Measurements from ENCODE around the gene CBR3.
A peak's percentile ranks its signal among the peaks of the same experiment; 100 is the strongest.
"Not testable (repeated sequence)": the region's sequence is repeated elsewhere in the genome, so short reads cannot be mapped to it uniquely, and the experiment has no call there.

Gene CBR3

GRCh38 chr21:36129219-36129618 is 5.7 kb upstream of the CBR3 start:
- peaks cover 45% of the 10 kb centered on the region for H3K27me3 Mint-ChIP-seq (ENCODE audit: low read depth, poor library complexity)
- H3K27ac Mint-ChIP-seq, result no peak overlapping the region
- DNase-seq, result no peak
- H3K4me3 Mint-ChIP-seq, result peak overlapping the region; percentile 70
- peaks cover 10% of the 10 kb centered on the region for H3K4me1 Mint-ChIP-seq
- TF ChIP-seq CTCF (IDR thresholded peaks at IDR 0.05), result no peak
- H3K36me3 Mint-ChIP-seq (ENCODE audit: low read depth), result no peaks in the 10 kb centered on the region
- no peaks in the 10 kb centered on the region for H3K9me3 Mint-ChIP-seq

GRCh38 chr21:36130414-36130762 is 4.5 kb upstream of the CBR3 start:
- H3K27me3 Mint-ChIP-seq (ENCODE audit: low read depth, poor library complexity), result peaks cover 57% of the 10 kb centered on the region
- H3K4me3 Mint-ChIP-seq, result peak overlapping the region; percentile 85
- not testable (repeated sequence) for DNase-seq; H3K9me3 Mint-ChIP-seq; H3K27ac Mint-ChIP-seq; H3K36me3 Mint-ChIP-seq (ENCODE audit: low read depth)
- peaks cover 15% of the 10 kb centered on the region for H3K4me1 Mint-ChIP-seq

GRCh38 chr21:36130839-36131238 is 4.0 kb upstream of the CBR3 start:
- H3K9me3 Mint-ChIP-seq; DNase-seq; H3K27ac Mint-ChIP-seq; H3K36me3 Mint-ChIP-seq (ENCODE audit: low read depth): not testable (repeated sequence)
- H3K27me3 Mint-ChIP-seq (ENCODE audit: low read depth, poor library complexity), result peaks cover 62% of the 10 kb centered on the region
- H3K4me3 Mint-ChIP-seq, result peak overlapping the region; percentile 85
- H3K4me1 Mint-ChIP-seq, result peaks cover 18% of the 10 kb centered on the region

- TF ChIP-seq CTCF (IDR thresholded peaks at IDR 0.05), result no peak
- H3K27me3 Mint-ChIP-seq (ENCODE audit: low read depth, poor library complexity), result peaks cover 75% of the 10 kb centered on the region
- H3K36me3 Mint-ChIP-seq (ENCODE audit: low read depth), result no peaks in the 10 kb centered on the region
- no peak overlapping the region for H3K4me3 Mint-ChIP-seq
- no peaks in the 10 kb centered on the region for H3K9me3 Mint-ChIP-seq
- H3K27ac Mint-ChIP-seq, result no peak overlapping the region
- H3K4me1 Mint-ChIP-seq, result peaks cover 22% of the 10 kb centered on the region
- no peak for DNase-seq
These were observed 2.2 kb upstream of the CBR3 start for GRCh38 chr21:36132696-36133095.

- peaks cover 19% of the 10 kb centered on the region for H3K4me1 Mint-ChIP-seq
- H3K36me3 Mint-ChIP-seq (ENCODE audit: low read depth), result no peaks in the 10 kb centered on the region
- peaks cover 90% of the 10 kb centered on the region for H3K27me3 Mint-ChIP-seq (ENCODE audit: low read depth, poor library complexity)
- H3K9me3 Mint-ChIP-seq, result no peaks in the 10 kb centered on the region
- H3K27ac Mint-ChIP-seq, result no peak overlapping the region
- no peak for TF ChIP-seq CTCF (IDR thresholded peaks at IDR 0.05)
- H3K4me3 Mint-ChIP-seq, result peak overlapping the region; percentile 80
- peak; percentile 52 for DNase-seq
These were observed 668 bp downstream of the CBR3 start for GRCh38 chr21:36135391-36136102.

- H3K27me3 Mint-ChIP-seq (ENCODE audit: low read depth, poor library complexity), result peaks cover 57% of the 10 kb centered on the region
- H3K4me3 Mint-ChIP-seq; H3K36me3 Mint-ChIP-seq (ENCODE audit: low read depth); H3K27ac Mint-ChIP-seq; DNase-seq; H3K9me3 Mint-ChIP-seq: not testable (repeated sequence)
- peaks cover 13% of the 10 kb centered on the region for H3K4me1 Mint-ChIP-seq
These were observed 4.9 kb downstream of the CBR3 start for GRCh38 chr21:36139791-36140190.

GRCh38 chr21:36141513-36141925 is 6.6 kb downstream of the CBR3 start:
- peak; percentile 84 for TF ChIP-seq CTCF (IDR thresholded peaks at IDR 0.05)
- peaks cover 41% of the 10 kb centered on the region for H3K27me3 Mint-ChIP-seq (ENCODE audit: low read depth, poor library complexity)
- no peaks in the 10 kb centered on the region for H3K36me3 Mint-ChIP-seq (ENCODE audit: low read depth)
- H3K4me1 Mint-ChIP-seq, result peaks cover 7% of the 10 kb centered on the region
- peak; percentile 75 for DNase-seq
- H3K4me3 Mint-ChIP-seq, result no peak overlapping the region
- no peak overlapping the region for H3K27ac Mint-ChIP-seq
- no peaks in the 10 kb centered on the region for H3K9me3 Mint-ChIP-seq

GRCh38 chr21:36144233-36144632 is 9.4 kb downstream of the CBR3 start:
- H3K4me3 Mint-ChIP-seq; H3K4me1 Mint-ChIP-seq; H3K9me3 Mint-ChIP-seq; H3K36me3 Mint-ChIP-seq (ENCODE audit: low read depth); DNase-seq; H3K27ac Mint-ChIP-seq: not testable (repeated sequence)
- H3K27me3 Mint-ChIP-seq (ENCODE audit: low read depth, poor library complexity), result peaks cover 20% of the 10 kb centered on the region
